SKM-1 (cell line): ENCODE measurements around the gene TUBA3E.
A peak's percentile ranks its signal among the peaks of the same experiment; 100 is the strongest.
"Not testable (repeated sequence)": the region's sequence is repeated elsewhere in the genome, so short reads cannot be mapped to it uniquely, and the experiment has no call there.

ENCODE experiments used
- DNase-seq: peaks from one replicate; lab custom pipeline; 2025; ENCODE audit not compliant: unreplicated experiment; lab: John Stamatoyannopoulos, UW

TUBA3E gene

DNA sequence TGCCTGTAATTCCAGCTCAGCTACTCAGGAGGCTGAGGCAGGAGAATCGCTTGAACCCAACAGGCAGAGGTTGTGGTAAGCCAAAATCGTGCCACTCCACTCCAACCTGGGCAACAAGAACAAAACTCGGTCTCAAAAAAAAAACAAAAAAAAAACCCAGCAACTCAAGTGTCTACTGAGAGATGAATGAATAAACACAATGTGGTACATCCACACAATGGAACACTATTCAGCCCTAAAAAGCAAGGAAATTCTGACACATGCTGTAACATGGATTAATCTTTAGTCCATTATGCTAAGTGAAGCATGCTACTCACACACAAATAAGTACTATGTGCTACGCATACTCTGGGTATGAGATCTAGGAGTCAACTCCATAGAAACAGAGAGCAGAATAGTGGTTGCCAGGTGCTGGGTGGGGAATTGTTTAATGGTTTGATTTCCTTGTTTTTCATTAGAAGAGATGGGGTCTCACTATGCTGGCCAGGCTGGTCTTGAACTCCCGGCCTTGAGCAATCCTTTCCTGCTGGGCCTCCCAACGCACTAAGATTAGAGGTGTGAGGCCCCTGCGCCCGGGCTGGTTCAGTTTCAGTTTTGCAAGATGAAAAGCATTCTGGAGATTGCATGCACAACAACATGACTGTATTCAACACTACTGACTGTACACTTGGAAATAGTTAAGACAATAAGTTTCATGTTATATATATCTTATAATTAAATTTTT, 32.8 kb downstream of the TUBA3E start:
- no peak for DNase-seq

DNA sequence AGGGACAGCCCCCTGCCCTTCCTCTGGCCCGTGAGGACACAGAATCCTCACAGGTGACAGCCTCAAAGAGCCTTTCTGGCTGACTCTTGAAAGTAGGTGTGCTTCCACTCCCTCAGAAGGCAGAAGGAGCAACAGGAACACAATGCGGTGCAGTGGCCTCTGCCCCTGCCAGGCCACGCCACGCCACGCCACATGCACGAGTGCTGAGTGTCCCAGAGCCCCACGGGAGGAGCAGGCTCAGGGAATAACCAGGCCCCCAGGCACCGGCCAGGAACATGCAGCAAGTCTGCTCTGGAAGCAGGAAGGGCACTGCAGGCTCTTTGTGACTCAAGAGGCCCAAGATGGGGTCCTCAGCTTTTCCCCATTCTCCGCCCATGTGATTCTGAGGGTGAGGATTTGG, 35.3 kb downstream of the TUBA3E start:
- DNase-seq = no peak

DNA sequence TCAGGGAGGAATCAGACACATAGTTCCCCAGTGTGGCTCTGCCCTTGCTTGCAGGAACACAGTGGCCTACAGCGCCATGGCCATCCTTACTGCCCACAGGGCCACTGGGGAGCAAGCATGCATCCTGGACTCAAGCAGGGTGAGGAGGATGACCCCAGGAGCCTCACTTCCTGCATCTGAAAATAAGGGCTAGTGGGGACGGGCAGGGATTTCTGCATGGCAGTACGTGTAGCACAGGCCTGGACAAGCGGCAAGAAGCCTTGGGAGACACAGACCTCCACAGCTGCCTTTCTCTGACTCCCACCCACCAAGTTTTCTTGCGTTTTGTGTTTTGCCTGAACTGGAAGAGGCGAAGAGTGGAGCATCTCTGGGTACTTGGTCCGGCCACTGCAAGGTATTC, 35.8 kb downstream of the TUBA3E start:
- DNase-seq = not testable (repeated sequence)

DNA sequence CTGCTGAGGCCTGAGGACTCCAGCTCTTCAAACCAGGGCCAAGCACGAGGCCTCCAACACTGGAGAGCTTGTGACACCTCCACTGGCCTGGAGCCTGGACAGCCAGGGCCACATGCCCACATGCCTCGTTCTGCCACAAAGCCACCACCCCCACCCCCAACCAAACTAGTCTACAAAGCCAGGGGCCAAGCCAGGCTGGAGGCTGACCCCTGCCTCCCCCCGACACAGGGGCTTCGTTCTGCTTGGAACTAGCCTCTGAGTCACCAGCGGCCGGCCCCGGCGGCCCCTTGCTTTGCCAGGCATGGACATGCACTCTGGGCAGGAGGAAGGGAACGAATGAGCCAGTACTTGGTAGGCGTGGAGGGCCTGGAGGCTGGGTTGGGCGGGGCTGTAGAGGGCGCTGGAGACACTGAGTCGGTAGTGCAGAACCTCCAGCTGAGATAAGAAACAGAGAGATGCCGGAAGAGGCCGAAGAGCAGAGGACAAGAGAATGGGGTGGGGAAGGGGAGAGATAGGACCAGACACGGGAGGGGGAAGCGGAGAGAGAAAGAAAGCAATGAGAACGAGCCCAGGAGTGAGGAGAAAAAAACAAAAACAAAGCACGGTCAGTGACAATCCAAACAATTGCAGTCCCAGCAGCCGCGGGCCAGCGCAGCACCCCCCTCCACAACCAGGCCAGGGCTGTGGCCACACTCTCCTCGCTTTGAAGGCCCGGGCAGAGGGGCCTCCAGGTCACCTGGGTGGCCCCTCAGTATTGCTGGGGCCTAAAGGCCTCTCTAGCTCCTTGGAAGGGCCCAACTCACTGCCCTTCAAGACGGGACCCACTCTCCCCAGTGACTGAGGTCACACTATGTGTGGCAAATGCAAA, 37.2 kb downstream of the TUBA3E start:
- not testable (repeated sequence) for DNase-seq

DNA sequence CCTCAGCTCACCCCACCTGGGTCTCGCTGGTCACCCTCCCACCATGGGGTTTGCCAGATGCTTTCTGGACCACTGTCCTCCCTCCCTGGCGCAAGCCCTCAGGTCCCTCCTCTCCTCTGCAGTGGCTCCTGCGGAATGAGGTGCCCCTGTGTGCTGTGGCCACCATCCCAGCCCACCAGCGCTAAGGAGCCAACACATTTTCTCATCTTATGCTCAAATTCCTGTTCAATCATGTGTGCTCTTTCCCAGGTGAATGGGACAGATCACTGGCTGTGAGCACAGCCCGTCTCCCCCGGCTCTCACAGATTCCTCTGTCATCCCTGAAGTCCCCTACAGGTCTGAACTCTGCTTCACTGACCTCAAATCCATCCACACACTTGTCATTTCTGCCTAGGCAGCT, 38.1 kb downstream of the TUBA3E start:
- DNase-seq = no peak

DNA sequence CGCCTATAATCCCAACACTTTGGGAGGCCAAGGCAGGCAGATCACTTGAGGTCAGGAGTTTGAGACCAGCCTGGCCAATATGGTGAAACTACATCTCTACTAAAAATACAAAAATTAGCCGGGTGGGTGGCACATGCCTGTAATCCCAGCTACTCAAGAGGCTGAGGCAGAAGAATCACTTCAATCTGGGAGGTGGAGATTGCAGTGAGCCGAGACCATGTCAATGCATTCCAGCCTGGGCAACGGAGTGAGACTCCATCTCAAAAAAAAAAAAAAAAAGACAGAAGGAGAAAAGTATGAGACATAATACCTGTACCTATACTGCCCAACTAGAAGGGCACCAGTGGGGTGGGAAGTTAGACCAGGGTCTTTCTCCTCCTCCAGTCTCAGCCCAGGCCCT, 38.9 kb downstream of the TUBA3E start:
- DNase-seq = not testable (repeated sequence)

DNA sequence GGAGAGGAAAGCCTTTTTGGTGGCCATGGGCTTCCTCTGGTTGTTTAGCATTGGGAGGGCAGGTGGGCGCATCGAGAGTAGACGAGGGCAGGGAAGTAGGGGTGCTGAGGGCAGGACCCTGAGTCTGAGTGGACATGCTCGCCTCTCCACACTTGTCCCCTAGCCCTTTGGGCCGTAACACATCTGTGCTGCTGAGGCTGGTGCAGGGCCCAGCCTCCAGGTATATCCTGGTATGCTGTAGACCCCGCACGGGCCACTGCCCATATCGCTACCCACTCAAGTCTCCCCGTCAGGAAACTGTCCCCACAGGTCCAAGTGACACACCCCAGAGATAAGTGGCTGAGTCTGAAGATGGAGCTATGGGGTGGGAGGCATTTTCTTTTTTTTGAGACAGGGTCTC, 39.6 kb downstream of the TUBA3E start:
- no peak for DNase-seq

DNA sequence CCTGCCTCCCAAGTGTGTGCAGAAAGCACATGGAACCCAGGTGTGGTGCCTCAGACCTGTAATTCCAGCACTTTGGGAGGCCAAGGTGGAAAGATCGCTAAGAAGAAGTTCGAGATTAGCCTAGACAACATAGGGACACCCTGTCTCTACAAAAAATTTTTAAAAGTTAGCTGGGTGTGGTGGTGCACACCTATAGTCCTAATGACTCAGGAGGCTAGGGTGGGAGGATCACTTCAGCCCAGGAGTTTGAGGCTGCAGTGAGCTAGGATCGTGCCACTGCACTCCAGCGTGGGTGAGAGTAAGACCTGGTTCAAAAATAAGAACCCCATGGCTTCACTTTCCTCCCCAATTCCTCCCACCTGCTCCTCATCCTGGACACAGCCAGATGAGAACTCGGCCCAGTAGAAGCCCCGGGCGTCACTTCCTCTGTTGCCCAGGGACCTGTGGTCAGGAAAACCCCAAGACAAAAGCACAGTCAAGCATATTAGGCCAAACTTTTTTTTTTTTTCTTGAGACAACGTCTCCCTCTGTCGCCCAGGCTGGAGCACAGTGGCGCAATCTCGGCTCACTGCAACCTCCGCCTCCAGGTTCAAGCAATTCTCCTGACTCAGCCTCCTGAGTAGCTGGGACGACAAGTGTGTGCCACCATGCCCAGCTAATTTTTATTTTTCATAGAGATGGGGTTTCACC, 40.3 kb downstream of the TUBA3E start:
- DNase-seq = peak; percentile 14

DNA sequence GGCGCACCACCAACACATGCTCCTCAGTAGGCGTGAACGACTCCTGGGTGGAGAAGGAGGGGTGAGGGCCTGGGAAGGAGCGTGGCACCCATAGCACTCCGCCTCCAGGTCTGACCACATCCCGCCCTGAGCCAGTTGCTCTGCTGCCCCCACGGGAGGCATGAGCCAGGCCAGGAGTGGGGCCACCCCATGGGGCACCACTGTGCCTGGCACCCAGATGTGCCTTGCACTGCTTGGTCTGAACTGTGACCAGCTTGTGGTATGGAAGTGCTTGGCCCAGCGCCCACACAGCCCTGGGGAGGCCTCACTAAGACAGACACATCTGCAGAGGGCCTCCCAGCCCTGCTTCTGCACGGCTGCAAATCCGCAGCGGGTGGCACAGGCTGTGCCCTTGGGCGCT, 40.9 kb downstream of the TUBA3E start:
- not testable (repeated sequence) for DNase-seq

DNA sequence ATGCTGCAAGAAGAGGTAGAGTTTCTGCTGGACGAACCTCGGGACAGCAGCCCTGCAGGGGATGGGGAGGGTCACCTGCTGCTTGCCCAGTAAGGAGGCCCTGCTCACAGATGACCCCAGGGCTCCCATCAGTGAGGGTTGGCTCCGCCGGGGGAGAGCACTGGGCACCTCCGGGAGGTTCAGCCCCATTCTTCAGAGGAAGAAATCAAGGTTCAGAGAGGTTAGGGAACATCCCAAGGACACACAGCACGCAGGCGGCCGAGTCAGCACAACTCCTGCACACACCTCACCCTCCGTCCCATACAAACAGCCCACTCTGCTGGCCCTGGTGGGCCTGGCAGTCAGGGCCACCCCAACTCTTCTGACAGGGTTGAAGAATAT, 41.6 kb downstream of the TUBA3E start:
- DNase-seq = no peak

DNA sequence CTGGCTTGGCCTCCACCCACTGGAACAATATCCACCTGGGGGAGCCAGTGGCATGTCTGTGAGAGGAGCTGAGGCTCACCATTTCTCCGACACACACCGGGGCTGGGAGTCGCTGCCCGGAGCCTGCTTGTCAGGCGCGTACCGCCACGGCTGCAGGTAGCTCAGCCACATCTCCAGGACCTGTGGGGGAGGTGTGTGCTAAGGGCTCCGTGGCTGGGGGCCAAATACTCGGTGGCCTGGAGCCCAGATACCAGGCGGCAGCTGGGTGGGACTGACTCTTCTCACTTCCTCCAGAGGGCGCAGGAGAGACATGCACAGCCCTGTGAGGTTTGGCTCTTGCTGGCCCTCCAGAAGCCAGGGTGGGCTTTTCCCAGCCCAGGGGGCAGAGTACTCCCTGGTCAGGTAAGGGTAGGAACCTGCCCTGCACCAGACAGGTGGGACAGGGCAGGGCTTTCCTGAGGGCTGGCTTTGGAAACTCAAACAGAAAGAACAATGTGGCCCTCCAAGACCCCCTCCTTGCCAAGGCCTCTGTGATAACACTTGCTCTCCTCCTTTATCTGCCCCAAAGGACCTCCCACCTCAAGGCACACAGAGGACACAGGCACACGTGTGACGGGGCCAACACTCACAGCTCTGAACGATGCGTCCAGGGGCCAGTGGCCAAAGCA, 42.1 kb downstream of the TUBA3E start:
- peak; percentile 3 for DNase-seq

DNA sequence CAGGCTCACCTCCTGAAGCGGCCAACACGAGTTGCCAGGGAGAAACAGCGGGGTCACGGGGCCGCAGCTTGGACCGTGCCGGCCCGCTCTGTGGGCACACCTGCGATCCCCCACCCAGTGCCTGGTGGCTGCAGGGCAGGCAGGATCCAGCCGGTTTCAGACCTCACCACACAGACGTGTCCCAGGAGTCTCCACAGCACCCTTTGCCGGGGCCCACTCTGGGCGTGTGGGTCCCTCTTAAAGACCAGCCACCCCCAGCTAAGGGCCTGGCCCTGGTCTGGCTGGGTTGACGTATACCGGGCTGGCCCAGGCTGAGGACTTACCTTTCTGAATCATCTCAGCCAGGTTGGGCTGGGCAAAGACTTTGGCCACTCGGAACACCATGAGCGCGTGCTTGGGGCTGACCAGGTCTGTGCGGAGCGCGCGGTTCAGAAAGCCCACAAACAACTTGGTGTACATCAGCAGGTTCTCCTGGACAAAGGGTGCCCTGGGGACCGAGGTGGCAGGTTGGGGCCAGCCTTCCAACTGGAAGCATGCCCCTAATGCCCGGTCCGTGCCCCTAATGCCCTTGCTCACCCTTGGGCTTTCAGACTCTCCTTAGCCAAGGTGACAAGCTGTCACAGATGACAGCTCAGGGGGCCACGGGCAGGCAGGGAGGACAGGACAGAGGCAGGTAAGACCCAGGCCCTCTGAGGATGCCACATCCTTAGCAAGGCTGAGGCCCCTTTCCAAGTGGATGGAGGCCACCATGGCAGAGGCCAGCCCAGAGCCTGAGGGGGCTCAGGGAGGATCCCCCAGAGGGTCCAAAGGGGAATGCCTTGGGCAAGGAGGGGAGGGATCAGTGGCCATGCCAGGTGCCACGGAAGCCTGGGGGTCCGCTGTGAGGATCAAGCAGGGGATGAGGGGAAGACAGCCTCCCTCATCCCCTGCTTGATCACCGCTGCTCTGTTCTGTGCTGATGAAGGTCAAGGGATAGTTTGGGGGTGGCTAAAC, 43.2 kb downstream of the TUBA3E start:
- DNase-seq = no peak

DNA sequence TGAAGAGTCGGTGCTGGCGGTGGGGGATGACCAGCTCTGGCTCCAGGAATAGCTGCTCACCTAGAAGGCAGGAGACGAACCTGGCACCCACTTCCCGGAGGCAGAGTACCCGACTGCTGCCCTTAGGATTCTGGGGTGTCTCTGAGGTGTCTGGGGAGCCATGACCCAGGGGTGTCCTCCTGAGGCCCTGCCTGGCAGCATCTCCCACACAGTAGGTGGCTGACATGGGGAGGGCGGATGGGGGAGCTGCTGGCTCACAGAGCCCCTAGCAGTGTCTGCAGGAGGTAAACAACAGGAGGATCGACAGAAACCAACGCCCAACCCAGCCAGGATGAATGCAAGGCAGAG, 43.8 kb downstream of the TUBA3E start:
- not testable (repeated sequence) for DNase-seq

DNA sequence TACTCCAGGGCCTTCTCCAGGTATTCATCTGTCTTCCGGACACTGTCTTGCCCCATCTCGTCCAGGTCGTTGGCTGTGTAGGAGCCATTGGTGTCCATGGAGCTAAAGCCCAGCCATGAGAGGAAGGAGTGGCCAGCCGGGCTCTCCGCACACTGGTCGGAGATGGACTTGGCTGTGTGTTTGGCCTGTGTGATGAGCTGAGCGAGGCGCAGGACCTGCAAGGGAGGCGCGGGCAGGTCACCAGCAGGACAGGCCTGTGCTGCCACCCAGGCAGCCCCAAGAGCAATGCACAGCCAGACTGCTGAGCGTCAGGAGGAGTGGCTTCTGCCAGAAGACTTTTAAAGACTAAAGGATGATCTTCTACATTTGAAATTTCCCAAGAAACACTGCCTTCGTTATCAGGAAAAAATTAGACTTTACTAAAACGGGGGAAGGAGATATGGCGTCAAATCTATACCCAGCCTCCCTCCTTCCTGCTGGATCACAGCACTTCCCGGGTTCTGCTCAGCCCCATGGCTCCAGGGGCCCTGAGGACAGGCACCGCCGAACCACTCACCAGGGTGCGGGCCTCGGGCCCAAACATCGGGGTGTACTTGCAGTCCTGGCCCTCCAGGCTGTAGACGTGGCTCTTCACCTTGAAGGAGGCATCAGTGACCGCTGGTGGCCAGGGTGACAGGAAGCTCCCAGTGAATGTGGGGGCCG, 44.4 kb downstream of the TUBA3E start:
- not testable (repeated sequence) for DNase-seq

DNA sequence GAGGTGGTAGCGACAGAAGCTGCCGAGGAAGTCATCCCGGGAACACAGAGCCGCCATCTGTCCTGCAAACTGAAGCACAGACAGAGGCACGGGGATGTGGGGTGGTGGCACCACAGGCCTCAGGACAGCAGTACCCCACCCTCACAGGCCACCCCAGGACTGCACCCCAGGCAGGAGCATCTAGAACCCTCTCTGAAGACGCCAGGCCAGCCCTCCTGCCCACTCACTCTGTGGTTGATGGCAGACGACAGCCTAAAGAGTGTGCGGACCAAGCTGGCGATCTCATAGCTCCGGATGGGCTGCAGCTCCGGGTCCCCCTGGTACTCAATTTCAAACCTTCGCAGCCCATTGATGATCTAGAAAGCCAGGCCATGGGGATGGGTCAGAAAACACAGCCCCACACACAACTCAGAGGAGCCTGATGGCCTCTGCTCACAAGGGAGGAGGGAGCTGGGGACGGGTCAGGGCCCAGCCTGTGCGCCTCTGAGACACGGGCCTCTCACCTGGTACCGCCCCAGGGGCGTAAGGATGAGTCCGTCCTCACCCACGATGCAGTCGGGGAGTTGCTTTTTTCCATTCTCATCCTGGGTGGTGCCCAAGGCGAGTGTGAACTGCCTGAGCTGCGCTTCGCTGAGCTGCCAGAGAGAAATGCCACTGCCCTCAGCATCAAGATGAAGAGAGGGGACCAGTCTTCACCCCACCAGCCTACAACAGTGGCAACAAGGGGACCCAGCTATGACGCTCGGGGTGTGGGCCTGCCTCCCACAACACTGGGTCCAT, 45.2 kb downstream of the TUBA3E start:
- DNase-seq = no peak

DNA sequence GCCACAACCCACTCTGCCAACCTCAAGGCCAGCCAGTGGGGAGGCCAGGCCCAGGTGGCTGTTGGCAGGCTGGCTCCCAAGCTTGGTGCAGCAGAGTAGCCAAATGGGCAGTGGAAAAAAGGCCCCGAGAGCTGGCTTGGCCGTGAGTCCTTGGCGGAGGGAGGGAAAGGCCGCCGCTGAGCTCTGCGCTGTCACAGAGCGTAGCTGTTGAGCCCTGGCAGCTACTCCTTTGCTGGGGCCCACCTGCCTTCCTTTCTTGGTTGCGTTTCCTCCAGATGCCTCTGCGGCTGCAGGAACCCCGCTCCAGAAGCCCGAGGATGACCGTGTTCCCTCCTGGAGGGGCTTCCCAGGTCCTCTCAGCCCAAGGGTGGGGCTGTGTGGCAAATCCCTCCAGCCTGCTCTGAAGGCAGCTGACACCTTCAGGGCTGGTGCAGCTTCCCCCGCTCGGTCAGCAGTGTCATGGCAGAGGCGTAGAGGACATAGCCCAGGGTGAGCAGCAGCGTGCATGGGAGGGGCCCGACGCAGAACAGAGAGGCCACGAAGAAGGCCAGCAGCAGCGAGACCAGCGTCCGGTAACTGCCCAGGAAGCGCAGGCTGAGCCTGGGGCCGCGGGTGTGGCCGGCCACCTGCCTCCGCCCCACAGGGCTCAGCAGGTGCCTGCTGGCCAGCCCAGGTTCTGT, 46.0 kb downstream of the TUBA3E start:
- DNase-seq = not testable (repeated sequence)

DNA sequence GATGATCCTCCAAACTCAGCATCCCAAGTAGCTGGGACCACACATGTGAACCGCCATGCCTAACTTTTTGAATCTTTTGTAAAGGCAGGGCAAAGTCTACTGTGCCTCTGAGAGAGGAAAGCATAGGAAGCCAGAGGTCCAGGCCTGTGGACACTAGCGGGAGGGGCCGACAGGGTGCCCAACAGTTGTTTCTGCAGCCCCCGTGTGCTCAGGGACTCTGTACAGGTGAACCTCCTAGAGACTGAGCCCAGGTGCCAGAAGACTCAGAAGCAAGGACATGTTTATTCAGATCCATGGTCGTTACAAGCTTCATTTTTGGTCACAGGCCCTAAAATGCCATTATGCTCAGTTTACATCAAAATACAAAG, 47.1 kb downstream of the TUBA3E start:
- not testable (repeated sequence) for DNase-seq
